SH-SY5Y (cell line): ENCODE measurements around the gene RPS28.

ENCODE experiments used
- GATA2 ChIP-seq: IDR thresholded peaks from 2 replicates; pipeline ENCODE4 v1.6.1; 2011; ENCODE audit warnings: mild to moderate bottlenecking, low read depth, low read length
- GATA3 ChIP-seq: IDR thresholded peaks from 2 replicates; pipeline ENCODE4 v1.6.1; 2011; ENCODE audit warnings: low read depth, mild to moderate bottlenecking, low read length, moderate library complexity

GRCh38 chr19:8343483-8343844, 22.2 kb downstream of the RPS28 start:
- no peak for TF ChIP-seq GATA2
- no peak for TF ChIP-seq GATA3
